Endothelial cell (in vitro differentiated cells): ENCODE measurements around the gene RAB34. TPM values are rescaled to one million over a fixed set of nuclear protein-coding genes. Genes with fewer than 3 reads are reported as not detected.

Source experiments
- DNase-seq: peaks from one replicate; pipeline ENCODE4 v3.0.0; 2021; ENCODE audit warnings: low spot score
- H3K27ac Mint-ChIP-seq: one replicate; pipeline ENCODE4 v1.8.0; 2021; ENCODE audit warnings: mixed read lengths, inconsistent platforms; ENCODE audit not compliant: unreplicated experiment
- H3K27me3 Mint-ChIP-seq: one replicate; pipeline ENCODE4 v1.8.0; 2021; ENCODE audit warnings: mild to moderate bottlenecking, moderate library complexity, mixed read lengths, inconsistent platforms; ENCODE audit not compliant: unreplicated experiment
- H3K36me3 Mint-ChIP-seq: one replicate; pipeline ENCODE4 v1.8.0; 2021; ENCODE audit warnings: mild to moderate bottlenecking, low read depth, mixed read lengths, inconsistent platforms; ENCODE audit not compliant: unreplicated experiment
- H3K4me1 Mint-ChIP-seq: one replicate; pipeline ENCODE4 v1.8.0; 2021; ENCODE audit warnings: mild to moderate bottlenecking, mixed read lengths, inconsistent platforms; ENCODE audit not compliant: unreplicated experiment
- H3K4me3 Mint-ChIP-seq: one replicate; pipeline ENCODE4 v1.8.0; 2021; ENCODE audit warnings: mild to moderate bottlenecking, mixed read lengths, inconsistent platforms; ENCODE audit not compliant: unreplicated experiment
- H3K9me3 Mint-ChIP-seq: one replicate; pipeline ENCODE4 v1.8.0; 2021; ENCODE audit warnings: mixed read lengths, inconsistent platforms; ENCODE audit not compliant: unreplicated experiment
- CTCF ChIP-seq: fragments of 200-600 bp; sonication (generic); IDR thresholded peaks from one replicate; pipeline ENCODE4 v1.5.0; 2021; ENCODE audit warnings: antibody characterized with exemption; ENCODE audit not compliant: unreplicated experiment
- total RNA-seq: library from RNA; stranded (reverse); fragmentation: NEBNext Ultra II Directional; extraction: Animal tissue kit (Norgen Biotek cat#: 25700); gene quantifications from one replicate; pipeline ENCODE4 v1.2.1, GENCODE V29; 2021; ENCODE audit not compliant: unreplicated experiment

RAB34 gene
- total RNA-seq, 1 donor from 2014 or later, result 72.0 TPM

DNA sequence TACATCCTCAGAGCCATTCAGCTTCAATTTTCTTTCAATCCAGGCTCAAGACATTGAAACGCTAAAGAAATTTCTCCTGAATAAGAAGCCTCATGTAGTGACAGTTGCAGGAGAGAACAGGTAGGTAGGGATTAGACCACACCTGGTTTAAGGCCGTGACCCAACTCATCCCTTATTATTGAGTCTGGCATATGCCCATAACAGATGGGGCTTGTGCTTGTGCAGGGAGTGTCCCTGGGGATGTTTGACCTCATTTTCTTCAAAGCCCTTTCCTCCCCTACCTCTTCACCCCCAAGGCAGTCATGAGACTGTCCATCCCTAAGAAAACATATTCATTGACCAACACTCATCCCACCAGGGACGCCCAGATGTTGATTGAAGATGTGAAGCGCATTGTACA is 31.4 kb downstream of the RAB34 start:
- Mint-ChIP-seq H3K27me3 (peaks cover 4% of the 10 kb centered on the region), H3K36me3 (peaks cover 64% of the 10 kb centered on the region), H3K9me3 (no peaks in the 10 kb centered on the region), H3K4me1 (no peaks in the 10 kb centered on the region), H3K4me3 (peak overlapping the region; percentile 67), H3K27ac (no peak overlapping the region)
- no peak for DNase-seq
- TF ChIP-seq CTCF, result no peak

- H3K36me3 Mint-ChIP-seq, result peaks cover 69% of the 10 kb centered on the region
- H3K4me3 Mint-ChIP-seq, result no peak overlapping the region
- peaks cover 4% of the 10 kb centered on the region for H3K27me3 Mint-ChIP-seq
- no peaks in the 10 kb centered on the region for H3K4me1 Mint-ChIP-seq
- H3K9me3 Mint-ChIP-seq, result no peaks in the 10 kb centered on the region
- no peak for DNase-seq
- no peak overlapping the region for H3K27ac Mint-ChIP-seq
- TF ChIP-seq CTCF, result no peak
Measured at GRCh38 chr17:28685366-28685765, 32.3 kb downstream of the RAB34 start.

GRCh38 chr17:28684963-28685362 is 32.7 kb downstream of the RAB34 start:
- no peak for DNase-seq
- H3K36me3 Mint-ChIP-seq, result peaks cover 66% of the 10 kb centered on the region
- no peak overlapping the region for H3K27ac Mint-ChIP-seq
- no peak for TF ChIP-seq CTCF
- no peaks in the 10 kb centered on the region for H3K9me3 Mint-ChIP-seq
- peak overlapping the region; percentile 4 for H3K4me3 Mint-ChIP-seq
- H3K4me1 Mint-ChIP-seq, result no peaks in the 10 kb centered on the region
- H3K27me3 Mint-ChIP-seq, result peaks cover 4% of the 10 kb centered on the region

- H3K27ac Mint-ChIP-seq, result no peak overlapping the region
- H3K27me3 Mint-ChIP-seq, result peaks cover 6% of the 10 kb centered on the region
- peaks cover 7% of the 10 kb centered on the region for H3K4me1 Mint-ChIP-seq
- H3K9me3 Mint-ChIP-seq, result no peaks in the 10 kb centered on the region
- peaks cover 54% of the 10 kb centered on the region for H3K36me3 Mint-ChIP-seq
- DNase-seq, result no peak
- H3K4me3 Mint-ChIP-seq, result peak overlapping the region; percentile 65
- TF ChIP-seq CTCF, result no peak
Measured at GRCh38 chr17:28682655-28683054, 35.0 kb downstream of the RAB34 start.

DNA sequence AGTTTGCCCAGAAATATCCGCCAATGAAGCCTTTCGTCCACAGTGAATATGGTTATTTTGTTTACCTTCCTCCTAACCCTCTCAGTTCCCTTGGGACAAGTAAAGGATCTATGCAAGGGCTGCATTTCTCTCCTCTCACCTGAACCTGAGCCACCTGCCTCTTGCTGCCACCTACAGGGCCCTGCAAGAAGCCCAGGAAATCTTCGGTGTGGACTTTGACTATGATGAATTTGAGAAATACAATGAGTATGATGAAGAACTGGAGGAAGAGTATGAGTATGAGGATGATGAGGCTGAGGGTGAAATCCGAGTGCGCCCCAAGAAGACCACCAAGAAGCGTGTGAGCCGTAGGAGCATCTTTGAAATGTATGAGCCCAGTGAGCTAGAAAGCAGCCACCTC is 41.7 kb downstream of the RAB34 start:
- peak overlapping the region; percentile 19 for H3K27ac Mint-ChIP-seq
- peaks cover 31% of the 10 kb centered on the region for H3K4me1 Mint-ChIP-seq
- H3K4me3 Mint-ChIP-seq, result peak overlapping the region; percentile 15
- peaks cover 10% of the 10 kb centered on the region for H3K27me3 Mint-ChIP-seq
- no peak for DNase-seq
- no peaks in the 10 kb centered on the region for H3K9me3 Mint-ChIP-seq
- H3K36me3 Mint-ChIP-seq, result peaks cover 55% of the 10 kb centered on the region
- no peak for TF ChIP-seq CTCF
